IMR-90 (cell line): ENCODE measurements around the gene AVP.

Experiments
- CTCF ChIP-seq: conservative IDR thresholded peaks from 2 replicates; pipeline ENCODE4 v1.5.1; 2012; ENCODE audit warnings: mild to moderate bottlenecking, low read depth, low read length, improper control_type of control experiment
- RCOR1 ChIP-seq: IDR thresholded peaks from 2 replicates; pipeline ENCODE4 v1.6.1; 2012; ENCODE audit warnings: mild to moderate bottlenecking, low read length, improper control_type of control experiment; ENCODE audit not compliant: insufficient replicate concordance

DNA sequence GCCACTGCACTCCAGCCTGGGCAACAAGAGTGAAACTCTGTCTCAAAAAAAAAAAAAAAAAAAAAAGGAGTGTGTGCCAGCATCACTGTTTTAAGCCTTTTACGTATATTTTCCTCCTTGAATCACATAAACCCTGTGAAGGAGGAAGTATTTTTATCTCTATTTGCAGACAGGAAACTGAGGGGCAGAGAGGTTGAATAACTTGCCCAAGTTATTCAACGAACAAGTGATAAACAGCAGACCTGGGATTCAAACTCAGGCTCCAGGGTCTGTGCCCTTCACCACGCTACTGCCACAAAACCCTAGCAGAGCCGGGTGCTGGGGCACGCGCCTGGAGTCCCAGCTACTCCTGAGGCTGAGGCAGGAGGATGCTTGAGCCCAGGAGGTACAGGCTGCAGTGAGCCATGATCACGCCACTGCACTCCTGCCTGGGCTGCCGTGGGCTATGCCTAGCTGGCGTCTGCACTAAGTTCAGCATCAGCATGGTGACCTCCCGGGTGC lies 9.4 kb upstream of the AVP start:
- TF ChIP-seq CTCF (no peak), RCOR1 (no peak)
